Activated CD8-positive, alpha-beta memory T cell treated with anti-CD3 and anti-CD28 coated beads, Interleukin-2, amount 50 U/mL, for 24 hours (primary cell): ENCODE measurements around the gene PNMA3.
"Not testable (repeated sequence)": the region's sequence is repeated elsewhere in the genome, so short reads cannot be mapped to it uniquely, and the experiment has no call there.

ENCODE experiments used
- DNase-seq: peaks from one replicate; pipeline ENCODE4 v3.0.0-alpha.2; 2020; ENCODE audit errors: extremely low read depth

Gene PNMA3

GRCh38 chrX:153073331-153073730 is 17.1 kb downstream of the PNMA3 start:
- not testable (repeated sequence) for DNase-seq

- DNase-seq = no peak
Measured at GRCh38 chrX:153074262-153074899, 18.1 kb downstream of the PNMA3 start.

DNA sequence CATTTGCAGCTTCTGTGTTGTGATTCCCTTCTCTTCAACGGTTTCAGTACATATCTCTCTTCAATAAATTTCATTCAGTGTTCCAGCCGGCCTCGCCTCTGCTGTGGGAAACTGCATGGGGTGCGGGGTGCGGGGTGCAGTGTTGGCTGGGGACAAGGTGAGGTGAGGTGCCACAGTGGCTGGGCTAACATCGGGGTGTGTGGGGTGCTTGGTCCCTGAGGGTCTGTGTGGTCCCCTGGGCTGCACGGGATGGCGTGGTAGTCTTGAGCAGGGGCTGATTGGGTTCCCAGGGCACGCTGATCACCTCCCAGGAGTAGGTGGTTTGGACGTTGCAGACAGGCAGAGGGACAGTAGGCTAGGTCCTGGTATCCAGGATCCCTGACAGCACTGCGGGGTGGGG is 18.7 kb downstream of the PNMA3 start:
- no peak for DNase-seq

DNA sequence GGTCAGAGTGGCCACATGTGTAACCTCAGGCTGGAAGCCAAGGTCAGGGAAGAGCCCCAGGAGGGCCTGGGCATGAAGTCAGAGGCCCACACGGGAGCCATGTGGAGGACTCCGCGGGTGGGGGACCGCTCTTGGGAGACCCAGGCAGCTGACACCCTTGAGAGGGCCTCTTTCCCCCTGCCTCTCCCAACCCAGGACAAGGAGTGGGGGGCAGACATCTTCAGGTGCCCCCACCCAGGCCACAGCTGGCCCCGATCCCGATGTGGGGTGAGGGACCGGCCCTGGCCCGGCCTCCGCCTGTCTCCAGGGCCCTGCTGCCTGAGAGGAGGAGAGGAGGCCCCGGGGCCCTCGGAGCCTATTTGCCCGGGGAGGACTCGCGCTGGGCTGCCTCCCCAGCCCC is 19.1 kb downstream of the PNMA3 start:
- DNase-seq = no peak

GRCh38 chrX:153077437-153078135 is 21.3 kb downstream of the PNMA3 start:
- not testable (repeated sequence) for DNase-seq

GRCh38 chrX:153083238-153083923 is 27.1 kb downstream of the PNMA3 start:
- not testable (repeated sequence) for DNase-seq

- no peak for DNase-seq
Measured at GRCh38 chrX:153102418-153102817, 46.1 kb downstream of the PNMA3 start.

GRCh38 chrX:153104959-153105358 is 48.7 kb downstream of the PNMA3 start:
- not testable (repeated sequence) for DNase-seq

GRCh38 chrX:153106092-153106801 is 50.0 kb downstream of the PNMA3 start:
- not testable (repeated sequence) for DNase-seq
